BE2C (cell line): Measurements from ENCODE around the gene SPINK1.

Source experiments
- DNase-seq: peaks from one replicate; pipeline ENCODE4 v3.0.0-alpha.2; 2020
- H3K27me3 ChIP-seq: fragments of 250-450 bp; sonication (Bioruptor Pico); 2 replicates; pipeline ENCODE4 v1.5.1; 2020; ENCODE audit warnings: mild to moderate bottlenecking
- H3K36me3 ChIP-seq: fragments of 250-450 bp; sonication (Bioruptor Pico); 2 replicates; pipeline ENCODE4 v1.5.1; 2020; ENCODE audit warnings: mild to moderate bottlenecking
- H3K4me1 ChIP-seq: fragments of 250-450 bp; sonication (Bioruptor Pico); 2 replicates; pipeline ENCODE4 v1.5.1; 2020
- H3K4me3 ChIP-seq: 2 replicates; pipeline ENCODE4 v1.5.1; 2011; ENCODE audit warnings: low read depth, low read length
- H3K9me3 ChIP-seq: fragments of 250-450 bp; sonication (Bioruptor Pico); 2 replicates; pipeline ENCODE4 v1.5.1; 2020
- TF ChIP-seq, protein P1 (sequence below): IDR thresholded peaks from 2 replicates; pipeline ENCODE4 v1.5.1; 2012; ENCODE audit warnings: mild to moderate bottlenecking, low read depth, low read length

Gene SPINK1

GRCh38 chr5:147845618-147846017 lies 14.1 kb upstream of the SPINK1 start:
- DNase-seq, result no peak
- no peak overlapping the region for H3K4me3 ChIP-seq
- no peaks in the 10 kb centered on the region for H3K36me3 ChIP-seq
- no peaks in the 10 kb centered on the region for H3K4me1 ChIP-seq
- H3K9me3 ChIP-seq, result no peaks in the 10 kb centered on the region
- H3K27me3 ChIP-seq, result peaks cover 41% of the 10 kb centered on the region
- TF ChIP-seq, protein P1, sequence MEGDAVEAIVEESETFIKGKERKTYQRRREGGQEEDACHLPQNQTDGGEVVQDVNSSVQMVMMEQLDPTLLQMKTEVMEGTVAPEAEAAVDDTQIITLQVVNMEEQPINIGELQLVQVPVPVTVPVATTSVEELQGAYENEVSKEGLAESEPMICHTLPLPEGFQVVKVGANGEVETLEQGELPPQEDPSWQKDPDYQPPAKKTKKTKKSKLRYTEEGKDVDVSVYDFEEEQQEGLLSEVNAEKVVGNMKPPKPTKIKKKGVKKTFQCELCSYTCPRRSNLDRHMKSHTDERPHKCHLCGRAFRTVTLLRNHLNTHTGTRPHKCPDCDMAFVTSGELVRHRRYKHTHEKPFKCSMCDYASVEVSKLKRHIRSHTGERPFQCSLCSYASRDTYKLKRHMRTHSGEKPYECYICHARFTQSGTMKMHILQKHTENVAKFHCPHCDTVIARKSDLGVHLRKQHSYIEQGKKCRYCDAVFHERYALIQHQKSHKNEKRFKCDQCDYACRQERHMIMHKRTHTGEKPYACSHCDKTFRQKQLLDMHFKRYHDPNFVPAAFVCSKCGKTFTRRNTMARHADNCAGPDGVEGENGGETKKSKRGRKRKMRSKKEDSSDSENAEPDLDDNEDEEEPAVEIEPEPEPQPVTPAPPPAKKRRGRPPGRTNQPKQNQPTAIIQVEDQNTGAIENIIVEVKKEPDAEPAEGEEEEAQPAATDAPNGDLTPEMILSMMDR, result no peak

- DNase-seq, result no peak
- Histone ChIP-seq H3K36me3 (no peaks in the 10 kb centered on the region), H3K4me1 (no peaks in the 10 kb centered on the region), H3K4me3 (no peak overlapping the region), H3K27me3 (peaks cover 41% of the 10 kb centered on the region), H3K9me3 (no peaks in the 10 kb centered on the region)
- TF ChIP-seq, protein P1, result no peak
These were observed 13.4 kb upstream of the SPINK1 start for GRCh38 chr5:147844846-147845245.

GRCh38 chr5:147842869-147843268 lies 11.4 kb upstream of the SPINK1 start:
- TF ChIP-seq, protein P1, result no peak
- Histone ChIP-seq H3K36me3 (no peaks in the 10 kb centered on the region), H3K9me3 (no peaks in the 10 kb centered on the region), H3K4me3 (no peak overlapping the region), H3K4me1 (no peaks in the 10 kb centered on the region), H3K27me3 (peaks cover 34% of the 10 kb centered on the region)
- DNase-seq, result no peak

DNA sequence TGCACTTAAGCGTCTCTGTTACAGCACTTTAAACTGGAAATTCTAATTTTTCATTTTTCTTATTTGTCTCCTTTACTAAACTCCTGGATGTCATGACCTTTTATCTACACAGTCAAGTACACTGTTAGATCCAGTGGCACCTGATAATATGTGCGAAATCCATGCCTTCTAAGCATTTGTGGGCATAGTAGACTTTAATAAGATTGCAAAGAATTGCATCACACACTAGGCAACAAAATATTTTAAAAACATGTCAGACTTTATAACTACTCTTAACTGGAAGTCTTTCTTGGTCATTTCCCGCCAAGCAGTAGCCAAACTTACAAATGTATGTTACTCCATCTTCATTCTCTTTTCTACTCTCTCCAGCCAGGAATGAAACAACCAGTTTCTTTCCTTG lies 5.0 kb upstream of the SPINK1 start:
- Histone ChIP-seq H3K4me1 (no peaks in the 10 kb centered on the region), H3K36me3 (no peaks in the 10 kb centered on the region), H3K4me3 (no peak overlapping the region), H3K27me3 (peaks cover 11% of the 10 kb centered on the region), H3K9me3 (no peaks in the 10 kb centered on the region)
- TF ChIP-seq, protein P1, result no peak
- DNase-seq, result no peak

DNA sequence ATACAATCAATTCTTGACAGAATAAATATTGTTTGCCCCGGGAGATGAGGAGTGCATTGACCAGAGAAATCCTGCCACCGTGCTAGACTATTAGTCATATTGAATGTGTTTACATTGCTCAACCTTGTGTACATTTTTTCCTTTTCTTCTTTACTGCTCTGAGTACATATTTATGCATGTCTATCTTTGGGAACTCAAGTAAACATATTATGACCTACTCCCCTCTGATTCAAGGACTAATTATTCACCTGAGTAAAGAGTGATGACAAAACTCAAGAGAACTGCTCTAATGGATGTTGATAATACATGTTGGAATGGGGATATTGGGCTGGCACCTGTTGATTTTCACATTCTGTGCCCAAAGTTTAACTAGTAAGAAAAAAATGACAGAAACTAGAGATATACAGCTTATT lies 3.9 kb upstream of the SPINK1 start:
- Histone ChIP-seq H3K4me1 (no peaks in the 10 kb centered on the region), H3K9me3 (no peaks in the 10 kb centered on the region), H3K36me3 (no peaks in the 10 kb centered on the region), H3K27me3 (peaks cover 7% of the 10 kb centered on the region), H3K4me3 (no peak overlapping the region)
- TF ChIP-seq, protein P1, result no peak
- no peak for DNase-seq

DNA sequence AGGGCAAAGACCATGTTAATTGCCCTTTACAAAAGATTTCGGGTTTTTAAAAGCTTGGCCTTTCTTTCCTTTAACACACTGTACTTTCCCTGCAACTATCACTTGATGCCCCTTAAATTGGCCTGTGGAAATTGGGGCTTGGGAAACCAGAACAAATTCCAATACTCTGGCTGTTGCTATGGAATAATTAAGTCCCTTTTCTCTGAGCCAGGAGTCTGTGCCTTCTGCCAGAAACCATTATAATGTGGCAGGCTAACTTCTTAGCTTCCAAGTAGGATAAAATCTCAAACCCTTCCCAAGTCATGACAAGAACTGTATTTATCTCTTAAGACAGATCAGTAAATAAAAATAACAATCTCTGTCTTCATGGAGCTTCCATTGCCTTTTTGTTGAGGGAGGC lies 1.1 kb upstream of the SPINK1 start:
- TF ChIP-seq, protein P1, result no peak
- H3K9me3 ChIP-seq, result no peaks in the 10 kb centered on the region
- H3K27me3 ChIP-seq, result peaks cover 11% of the 10 kb centered on the region
- H3K36me3 ChIP-seq, result no peaks in the 10 kb centered on the region
- no peaks in the 10 kb centered on the region for H3K4me1 ChIP-seq
- H3K4me3 ChIP-seq, result no peak overlapping the region
- DNase-seq, result no peak
